ENCODE data around the gene CBX4.

CBX4 gene

GRCh38 chr17:79839356-79840268 is at the start of gene CBX4 (continued):
- TF ChIP-seq IKZF3 (tag by site-specific recombination; IDR thresholded peaks at IDR 0.05) (peak; percentile 94; the same call in 1 of the 2 replicates), ZNF624 (tag by site-specific recombination; IDR thresholded peaks at IDR 0.05) (no peak), ZNF221 (tag by site-specific recombination; IDR thresholded peaks at IDR 0.05; ENCODE audit: borderline replicate concordance) (no peak), ZNF174 (tag by site-specific recombination; IDR thresholded peaks at IDR 0.05) (no peak; the same call in 1 of the 2 replicates), SALL2 (tag by site-specific recombination; IDR thresholded peaks at IDR 0.05; ENCODE audit: borderline replicate concordance) (0 out of 2 replicates have a peak, but pooled peaks have one; percentile 52), OSR2 (tag by site-specific recombination; IDR thresholded peaks at IDR 0.05) (peak; percentile 86), CTCF (tag by site-specific recombination; IDR thresholded peaks at IDR 0.05) (peak; percentile 99), ZNF214 (tag by site-specific recombination; IDR thresholded peaks at IDR 0.05; ENCODE audit: borderline replicate concordance) (no peak), ZNF404 (tag by site-specific recombination; IDR thresholded peaks at IDR 0.05) (no peak), PATZ1 (tag by site-specific recombination; IDR thresholded peaks at IDR 0.05) (peak; percentile 99), ZBTB8A (tag by site-specific recombination; IDR thresholded peaks at IDR 0.05) (peak; percentile 98), ZNF184 (tag by site-specific recombination; IDR thresholded peaks at IDR 0.05) (peak; percentile 54; the same call in 1 of the 2 replicates), ZNF626 (tag by site-specific recombination; IDR thresholded peaks at IDR 0.05) (no peak), ZNF623 (tag by site-specific recombination; IDR thresholded peaks at IDR 0.05) (no peak), ZNF202 (tag by site-specific recombination; IDR thresholded peaks at IDR 0.05; ENCODE audit: borderline replicate concordance) (no peak), ZNF133 (tag by site-specific recombination; IDR thresholded peaks at IDR 0.05) (no peak), ZBTB20 (tag by site-specific recombination; IDR thresholded peaks at IDR 0.05) (peak; percentile 97), ZNF658 (tag by site-specific recombination; IDR thresholded peaks at IDR 0.05) (peak; percentile 86; the same call in 1 of the 2 replicates), ZNF645 (tag by site-specific recombination; IDR thresholded peaks at IDR 0.05) (no peak), KLF7 (tag by site-specific recombination; IDR thresholded peaks at IDR 0.05; ENCODE audit: borderline replicate concordance) (peak; percentile 81), ZNF175 (tag by site-specific recombination; IDR thresholded peaks at IDR 0.05) (no peak), ZFP69B (tag by site-specific recombination; IDR thresholded peaks at IDR 0.05) (peak; percentile 95), ZNF16 (tag by site-specific recombination; IDR thresholded peaks at IDR 0.05; ENCODE audit: low read depth) (no peak), ZNF837 (tag by site-specific recombination; IDR thresholded peaks at IDR 0.05) (no peak), ZNF600 (tag by site-specific recombination; IDR thresholded peaks at IDR 0.05) (peak; percentile 73), ZNF366 (tag by site-specific recombination; conservative IDR thresholded peaks at IDR 0.05) (peak; percentile 58)
- TF ChIP-seq, protein P1, sequence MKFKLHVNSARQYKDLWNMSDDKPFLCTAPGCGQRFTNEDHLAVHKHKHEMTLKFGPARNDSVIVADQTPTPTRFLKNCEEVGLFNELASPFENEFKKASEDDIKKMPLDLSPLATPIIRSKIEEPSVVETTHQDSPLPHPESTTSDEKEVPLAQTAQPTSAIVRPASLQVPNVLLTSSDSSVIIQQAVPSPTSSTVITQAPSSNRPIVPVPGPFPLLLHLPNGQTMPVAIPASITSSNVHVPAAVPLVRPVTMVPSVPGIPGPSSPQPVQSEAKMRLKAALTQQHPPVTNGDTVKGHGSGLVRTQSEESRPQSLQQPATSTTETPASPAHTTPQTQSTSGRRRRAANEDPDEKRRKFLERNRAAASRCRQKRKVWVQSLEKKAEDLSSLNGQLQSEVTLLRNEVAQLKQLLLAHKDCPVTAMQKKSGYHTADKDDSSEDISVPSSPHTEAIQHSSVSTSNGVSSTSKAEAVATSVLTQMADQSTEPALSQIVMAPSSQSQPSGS (tag by site-specific recombination; IDR thresholded peaks at IDR 0.05; ENCODE audit: low read depth) = peak; percentile 80
- TF ChIP-seq, protein P2, sequence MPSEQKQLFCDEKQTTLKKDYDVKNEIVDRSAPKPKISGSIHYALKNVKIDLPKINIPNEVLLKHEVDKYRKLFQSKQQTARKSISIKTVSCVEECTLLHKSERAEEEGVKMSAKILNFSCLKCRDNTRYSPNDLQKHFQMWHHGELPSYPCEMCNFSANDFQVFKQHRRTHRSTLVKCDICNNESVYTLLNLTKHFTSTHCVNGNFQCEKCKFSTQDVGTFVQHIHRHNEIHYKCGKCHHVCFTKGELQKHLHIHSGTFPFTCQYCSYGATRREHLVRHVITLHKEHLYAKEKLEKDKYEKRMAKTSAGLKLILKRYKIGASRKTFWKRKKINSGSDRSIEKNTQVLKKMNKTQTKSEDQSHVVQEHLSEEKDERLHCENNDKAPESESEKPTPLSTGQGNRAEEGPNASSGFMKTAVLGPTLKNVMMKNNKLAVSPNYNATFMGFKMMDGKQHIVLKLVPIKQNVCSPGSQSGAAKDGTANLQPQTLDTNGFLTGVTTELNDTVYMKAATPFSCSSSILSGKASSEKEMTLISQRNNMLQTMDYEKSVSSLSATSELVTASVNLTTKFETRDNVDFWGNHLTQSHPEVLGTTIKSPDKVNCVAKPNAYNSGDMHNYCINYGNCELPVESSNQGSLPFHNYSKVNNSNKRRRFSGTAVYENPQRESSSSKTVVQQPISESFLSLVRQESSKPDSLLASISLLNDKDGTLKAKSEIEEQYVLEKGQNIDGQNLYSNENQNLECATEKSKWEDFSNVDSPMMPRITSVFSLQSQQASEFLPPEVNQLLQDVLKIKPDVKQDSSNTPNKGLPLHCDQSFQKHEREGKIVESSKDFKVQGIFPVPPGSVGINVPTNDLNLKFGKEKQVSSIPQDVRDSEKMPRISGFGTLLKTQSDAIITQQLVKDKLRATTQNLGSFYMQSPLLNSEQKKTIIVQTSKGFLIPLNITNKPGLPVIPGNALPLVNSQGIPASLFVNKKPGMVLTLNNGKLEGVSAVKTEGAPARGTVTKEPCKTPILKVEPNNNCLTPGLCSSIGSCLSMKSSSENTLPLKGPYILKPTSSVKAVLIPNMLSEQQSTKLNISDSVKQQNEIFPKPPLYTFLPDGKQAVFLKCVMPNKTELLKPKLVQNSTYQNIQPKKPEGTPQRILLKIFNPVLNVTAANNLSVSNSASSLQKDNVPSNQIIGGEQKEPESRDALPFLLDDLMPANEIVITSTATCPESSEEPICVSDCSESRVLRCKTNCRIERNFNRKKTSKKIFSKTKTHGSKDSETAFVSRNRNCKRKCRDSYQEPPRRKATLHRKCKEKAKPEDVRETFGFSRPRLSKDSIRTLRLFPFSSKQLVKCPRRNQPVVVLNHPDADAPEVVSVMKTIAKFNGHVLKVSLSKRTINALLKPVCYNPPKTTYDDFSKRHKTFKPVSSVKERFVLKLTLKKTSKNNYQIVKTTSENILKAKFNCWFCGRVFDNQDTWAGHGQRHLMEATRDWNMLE (tag by site-specific recombination; conservative IDR thresholded peaks at IDR 0.05; ENCODE audit: low read depth) = no peak
